Germinal center (tissue), 1 donor: ENCODE results near the gene SCARB2.

Source experiments
- DNase-seq: peaks from one replicate; pipeline ENCODE4 v3.0.0; 2012; ENCODE audit warnings: mixed read lengths, low spot score

Gene SCARB2

GRCh38 chr4:76224171-76224570, 10.5 kb upstream of the SCARB2 start:
- DNase-seq = no peak

GRCh38 chr4:76219299-76220055, 5.9 kb upstream of the SCARB2 start:
- no peak for DNase-seq

GRCh38 chr4:76216975-76217814, 3.6 kb upstream of the SCARB2 start:
- DNase-seq = no peak

GRCh38 chr4:76216524-76216923, 2.9 kb upstream of the SCARB2 start:
- DNase-seq = no peak

GRCh38 chr4:76215077-76215476, 1.5 kb upstream of the SCARB2 start:
- no peak for DNase-seq

GRCh38 chr4:76214177-76214675, 602 bp upstream of the SCARB2 start:
- DNase-seq = no peak

GRCh38 chr4:76212851-76213414, 691 bp downstream of the SCARB2 start:
- no peak for DNase-seq

GRCh38 chr4:76211769-76212708, 1.6 kb downstream of the SCARB2 start:
- no peak for DNase-seq

GRCh38 chr4:76210452-76210851, 3.2 kb downstream of the SCARB2 start:
- no peak for DNase-seq

GRCh38 chr4:76209881-76210280, 3.7 kb downstream of the SCARB2 start:
- no peak for DNase-seq

GRCh38 chr4:76208005-76208765, 5.4 kb downstream of the SCARB2 start:
- no peak for DNase-seq

GRCh38 chr4:76207549-76207948, 6.1 kb downstream of the SCARB2 start:
- DNase-seq = no peak

- no peak for DNase-seq
Measured at GRCh38 chr4:76206222-76206942, 7.2 kb downstream of the SCARB2 start.

GRCh38 chr4:76205476-76205875, 8.1 kb downstream of the SCARB2 start:
- no peak for DNase-seq

GRCh38 chr4:76204936-76205335, 8.7 kb downstream of the SCARB2 start:
- no peak for DNase-seq

GRCh38 chr4:76203541-76203940, 10.1 kb downstream of the SCARB2 start:
- DNase-seq = no peak

- DNase-seq = no peak
Measured at GRCh38 chr4:76201276-76201675, 12.3 kb downstream of the SCARB2 start.

- DNase-seq = no peak
Measured at GRCh38 chr4:76200771-76201231, 12.8 kb downstream of the SCARB2 start.

GRCh38 chr4:76199664-76200211, 13.9 kb downstream of the SCARB2 start:
- peak; percentile 64 for DNase-seq
